ENCODE results near the gene SNX22.
"Not testable (repeated sequence)": the region's sequence is repeated elsewhere in the genome, so short reads cannot be mapped to it uniquely, and the experiment has no call there.

DNA sequence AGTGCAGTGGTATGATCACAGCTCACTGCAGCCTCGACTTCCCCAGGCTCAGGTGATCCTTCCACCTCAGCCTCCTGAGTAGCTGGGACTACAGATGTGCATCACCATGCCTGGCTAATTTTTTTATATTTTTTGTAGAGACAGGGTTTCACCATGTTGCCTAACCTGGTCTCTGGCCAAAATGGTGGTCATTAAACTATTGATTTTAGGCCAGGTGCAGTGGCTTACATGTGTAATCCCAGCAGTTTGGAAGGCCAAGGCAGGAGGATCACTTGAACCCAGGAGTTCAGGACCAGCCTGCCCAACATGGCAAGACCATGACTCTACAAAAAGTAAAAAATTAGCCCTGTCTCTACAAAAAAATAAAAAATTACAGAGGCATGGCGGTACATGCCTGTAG lies 31.2 kb upstream of the SNX22 start:
- TF ChIP-seq NRF1 (conservative IDR thresholded peaks at IDR 0.05 in 1 of 2, IDR thresholded peaks at IDR 0.05 in 1 of 2); MAFK (IDR thresholded peaks at IDR 0.05; ENCODE audit: low read length); ATF1 (CRISPR knock-in tag; IDR thresholded peaks at IDR 0.05); ATF1 (tag; IDR thresholded peaks at IDR 0.05); POLR2A (conservative IDR thresholded peaks at IDR 0.05); SP1 (CRISPR knock-in tag; IDR thresholded peaks at IDR 0.05); BHLHE40 (IDR thresholded peaks at IDR 0.05; ENCODE audit: low read length); POLR2AphosphoS5 (IDR thresholded peaks at IDR 0.05; ENCODE audit: control insufficient read depth, insufficient read depth, low read depth, low read length): not testable (repeated sequence)
- TF ChIP-seq, protein P1, sequence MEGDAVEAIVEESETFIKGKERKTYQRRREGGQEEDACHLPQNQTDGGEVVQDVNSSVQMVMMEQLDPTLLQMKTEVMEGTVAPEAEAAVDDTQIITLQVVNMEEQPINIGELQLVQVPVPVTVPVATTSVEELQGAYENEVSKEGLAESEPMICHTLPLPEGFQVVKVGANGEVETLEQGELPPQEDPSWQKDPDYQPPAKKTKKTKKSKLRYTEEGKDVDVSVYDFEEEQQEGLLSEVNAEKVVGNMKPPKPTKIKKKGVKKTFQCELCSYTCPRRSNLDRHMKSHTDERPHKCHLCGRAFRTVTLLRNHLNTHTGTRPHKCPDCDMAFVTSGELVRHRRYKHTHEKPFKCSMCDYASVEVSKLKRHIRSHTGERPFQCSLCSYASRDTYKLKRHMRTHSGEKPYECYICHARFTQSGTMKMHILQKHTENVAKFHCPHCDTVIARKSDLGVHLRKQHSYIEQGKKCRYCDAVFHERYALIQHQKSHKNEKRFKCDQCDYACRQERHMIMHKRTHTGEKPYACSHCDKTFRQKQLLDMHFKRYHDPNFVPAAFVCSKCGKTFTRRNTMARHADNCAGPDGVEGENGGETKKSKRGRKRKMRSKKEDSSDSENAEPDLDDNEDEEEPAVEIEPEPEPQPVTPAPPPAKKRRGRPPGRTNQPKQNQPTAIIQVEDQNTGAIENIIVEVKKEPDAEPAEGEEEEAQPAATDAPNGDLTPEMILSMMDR (IDR thresholded peaks at IDR 0.05 in 2 of 3, conservative IDR thresholded peaks at IDR 0.05 in 1 of 3; ENCODE audit: insufficient read depth in 2 of 3, low read depth in 1 of 3, low read length in 3 of 3), result not testable (repeated sequence)
- TF ChIP-seq, protein P2, sequence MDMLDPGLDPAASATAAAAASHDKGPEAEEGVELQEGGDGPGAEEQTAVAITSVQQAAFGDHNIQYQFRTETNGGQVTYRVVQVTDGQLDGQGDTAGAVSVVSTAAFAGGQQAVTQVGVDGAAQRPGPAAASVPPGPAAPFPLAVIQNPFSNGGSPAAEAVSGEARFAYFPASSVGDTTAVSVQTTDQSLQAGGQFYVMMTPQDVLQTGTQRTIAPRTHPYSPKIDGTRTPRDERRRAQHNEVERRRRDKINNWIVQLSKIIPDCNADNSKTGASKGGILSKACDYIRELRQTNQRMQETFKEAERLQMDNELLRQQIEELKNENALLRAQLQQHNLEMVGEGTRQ (CRISPR knock-in tag; IDR thresholded peaks at IDR 0.05), result not testable (repeated sequence)
- TF ChIP-seq, protein P3, sequence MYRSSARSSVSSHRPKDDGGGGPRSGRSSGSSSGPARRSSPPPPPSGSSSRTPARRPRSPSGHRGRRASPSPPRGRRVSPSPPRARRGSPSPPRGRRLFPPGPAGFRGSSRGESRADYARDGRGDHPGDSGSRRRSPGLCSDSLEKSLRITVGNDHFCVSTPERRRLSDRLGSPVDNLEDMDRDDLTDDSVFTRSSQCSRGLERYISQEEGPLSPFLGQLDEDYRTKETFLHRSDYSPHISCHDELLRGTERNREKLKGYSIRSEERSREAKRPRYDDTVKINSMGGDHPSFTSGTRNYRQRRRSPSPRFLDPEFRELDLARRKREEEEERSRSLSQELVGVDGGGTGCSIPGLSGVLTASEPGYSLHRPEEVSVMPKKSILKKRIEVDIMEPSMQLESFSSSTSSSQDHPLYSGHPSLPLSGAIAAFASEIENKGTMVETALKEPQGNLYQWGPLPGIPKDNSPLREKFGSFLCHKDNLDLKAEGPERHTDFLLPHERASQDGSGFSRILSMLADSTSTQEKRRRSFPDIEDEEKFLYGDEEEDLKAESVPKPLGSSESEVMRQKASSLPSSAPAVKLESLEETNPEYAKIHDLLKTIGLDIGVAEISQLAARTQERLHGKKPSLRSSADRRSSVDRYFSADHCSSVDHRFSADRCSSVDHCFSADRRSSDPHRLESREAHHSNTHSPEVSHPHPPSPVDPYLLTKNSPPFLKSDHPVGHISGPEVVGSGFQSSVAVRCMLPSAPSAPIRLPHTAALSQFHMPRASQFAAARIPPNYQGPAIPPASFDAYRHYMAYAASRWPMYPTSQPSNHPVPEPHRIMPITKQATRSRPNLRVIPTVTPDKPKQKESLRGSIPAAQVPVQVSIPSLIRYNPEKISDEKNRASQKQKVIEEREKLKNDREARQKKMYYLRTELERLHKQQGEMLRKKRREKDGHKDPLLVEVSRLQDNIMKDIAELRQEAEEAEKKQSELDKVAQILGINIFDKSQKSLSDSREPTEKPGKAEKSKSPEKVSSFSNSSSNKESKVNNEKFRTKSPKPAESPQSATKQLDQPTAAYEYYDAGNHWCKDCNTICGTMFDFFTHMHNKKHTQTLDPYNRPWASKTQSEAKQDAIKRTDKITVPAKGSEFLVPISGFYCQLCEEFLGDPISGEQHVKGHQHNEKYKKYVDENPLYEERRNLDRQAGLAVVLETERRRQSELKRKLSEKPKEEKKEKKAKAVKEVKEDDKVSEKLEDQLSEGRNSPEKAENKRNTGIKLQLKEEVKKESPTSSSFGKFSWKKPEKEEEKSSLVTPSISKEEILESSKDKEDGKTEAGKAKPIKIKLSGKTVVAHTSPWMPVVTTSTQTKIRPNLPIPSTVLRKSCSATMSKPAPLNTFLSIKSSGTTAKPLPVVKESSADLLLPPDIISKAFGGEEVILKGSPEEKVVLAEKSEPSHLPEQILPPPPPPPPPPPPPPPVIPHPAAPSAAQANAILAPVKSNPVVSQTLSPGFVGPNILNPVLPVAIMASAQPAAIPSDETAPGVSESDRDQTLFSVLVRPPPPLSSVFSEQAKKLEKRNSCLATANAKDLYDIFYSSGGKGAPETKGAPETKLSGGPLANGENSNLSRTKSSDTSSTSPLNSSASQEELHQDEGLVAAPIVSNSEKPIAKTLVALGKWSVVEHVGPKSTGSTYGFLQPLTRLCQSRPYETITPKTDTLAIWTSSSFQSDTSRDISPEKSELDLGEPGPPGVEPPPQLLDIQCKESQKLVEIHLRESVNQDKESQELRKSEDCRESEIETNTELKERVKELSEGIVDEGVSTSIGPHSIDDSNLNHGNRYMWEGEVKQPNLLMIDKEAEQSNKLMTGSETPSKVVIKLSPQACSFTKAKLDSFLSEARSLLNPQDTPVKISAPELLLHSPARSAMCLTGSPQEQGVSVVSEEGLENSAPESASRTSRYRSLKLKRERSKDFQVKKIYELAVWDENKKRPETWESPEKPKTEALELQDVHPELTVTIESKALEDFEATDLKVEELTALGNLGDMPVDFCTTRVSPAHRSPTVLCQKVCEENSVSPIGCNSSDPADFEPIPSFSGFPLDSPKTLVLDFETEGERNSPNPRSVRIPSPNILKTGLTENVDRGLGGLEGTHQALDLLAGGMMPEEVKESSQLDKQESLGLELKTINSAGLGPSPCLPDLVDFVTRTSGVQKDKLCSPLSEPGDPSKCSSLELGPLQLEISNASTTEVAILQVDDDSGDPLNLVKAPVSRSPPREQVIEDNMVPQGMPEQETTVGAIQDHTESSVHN (IDR thresholded peaks at IDR 0.05; ENCODE audit: borderline replicate concordance in 1 of 2, low read depth in 1 of 2), result not testable (repeated sequence)
- TF ChIP-seq, protein P4, sequence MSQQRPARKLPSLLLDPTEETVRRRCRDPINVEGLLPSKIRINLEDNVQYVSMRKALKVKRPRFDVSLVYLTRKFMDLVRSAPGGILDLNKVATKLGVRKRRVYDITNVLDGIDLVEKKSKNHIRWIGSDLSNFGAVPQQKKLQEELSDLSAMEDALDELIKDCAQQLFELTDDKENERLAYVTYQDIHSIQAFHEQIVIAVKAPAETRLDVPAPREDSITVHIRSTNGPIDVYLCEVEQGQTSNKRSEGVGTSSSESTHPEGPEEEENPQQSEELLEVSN (IDR thresholded peaks at IDR 0.05; ENCODE audit: borderline replicate concordance in 1 of 2, extremely low read depth in 1 of 2, insufficient read depth in 1 of 2, insufficient read length in 1 of 2, low read depth in 1 of 2, low read length in 1 of 2, poor library complexity in 1 of 2, severe bottlenecking in 1 of 2), result not testable (repeated sequence)

Data from K562 (cell line).